Measurements from ENCODE around the gene DACT3.

GRCh38 chr19:46610413-46610775 is 50.6 kb downstream of the DACT3 start:
- no peak for TF ChIP-seq YY1 (IDR thresholded peaks at IDR 0.05)
- TF ChIP-seq, protein P1, sequence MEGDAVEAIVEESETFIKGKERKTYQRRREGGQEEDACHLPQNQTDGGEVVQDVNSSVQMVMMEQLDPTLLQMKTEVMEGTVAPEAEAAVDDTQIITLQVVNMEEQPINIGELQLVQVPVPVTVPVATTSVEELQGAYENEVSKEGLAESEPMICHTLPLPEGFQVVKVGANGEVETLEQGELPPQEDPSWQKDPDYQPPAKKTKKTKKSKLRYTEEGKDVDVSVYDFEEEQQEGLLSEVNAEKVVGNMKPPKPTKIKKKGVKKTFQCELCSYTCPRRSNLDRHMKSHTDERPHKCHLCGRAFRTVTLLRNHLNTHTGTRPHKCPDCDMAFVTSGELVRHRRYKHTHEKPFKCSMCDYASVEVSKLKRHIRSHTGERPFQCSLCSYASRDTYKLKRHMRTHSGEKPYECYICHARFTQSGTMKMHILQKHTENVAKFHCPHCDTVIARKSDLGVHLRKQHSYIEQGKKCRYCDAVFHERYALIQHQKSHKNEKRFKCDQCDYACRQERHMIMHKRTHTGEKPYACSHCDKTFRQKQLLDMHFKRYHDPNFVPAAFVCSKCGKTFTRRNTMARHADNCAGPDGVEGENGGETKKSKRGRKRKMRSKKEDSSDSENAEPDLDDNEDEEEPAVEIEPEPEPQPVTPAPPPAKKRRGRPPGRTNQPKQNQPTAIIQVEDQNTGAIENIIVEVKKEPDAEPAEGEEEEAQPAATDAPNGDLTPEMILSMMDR (IDR thresholded peaks at IDR 0.05; ENCODE audit: low read depth, low read length, missing input control), result no peak
- no peak for TF ChIP-seq RAD21 (IDR thresholded peaks at IDR 0.05)
